ENCODE data around the gene CAPZA1. TPM values are rescaled to one million over a fixed set of nuclear protein-coding genes. Genes with fewer than 3 reads are reported as not detected.

The CAPZA1 gene
- polyA plus RNA-seq, 1 donor from 2014 or later = 82.2 TPM

- Histone ChIP-seq H3K27me3 (ENCODE audit: insufficient read depth, low read depth, low read length) (peaks cover 35% of the 10 kb centered on the region), H3K9me2 (ENCODE audit: insufficient read depth, low read length) (no peaks in the 10 kb centered on the region), H2AFZ (ENCODE audit: low read depth, low read length) (no peak overlapping the region), H3K4me3 (ENCODE audit: low read length) (no peak overlapping the region), H3K79me2 (replicated peaks; ENCODE audit: insufficient read depth, low read length) (no peaks in the 10 kb centered on the region), H4K20me1 (ENCODE audit: insufficient read depth) (no peaks in the 10 kb centered on the region), H3K9ac (ENCODE audit: low read length) (no peak overlapping the region), H3K9me3 (ENCODE audit: low read length) (no peaks in the 10 kb centered on the region), H3F3A (ENCODE audit: insufficient read depth, low read length, poor library complexity, severe bottlenecking) (no peaks in the 10 kb centered on the region), H3K36me3 (ENCODE audit: insufficient read depth, low read length) (no peaks in the 10 kb centered on the region), H3K27ac (ENCODE audit: low read length) (no peak overlapping the region), H3K4me2 (ENCODE audit: low read length) (no peak overlapping the region)
- no peak for TF ChIP-seq CTCF (IDR thresholded peaks at IDR 0.05; ENCODE audit: poor library complexity, severe bottlenecking)
- TF ChIP-seq RAD21 (conservative IDR thresholded peaks at IDR 0.05) = no peak
- no peak for TF ChIP-seq POLR2AphosphoS5 (IDR thresholded peaks at IDR 0.05)
- TF ChIP-seq TAF1 (IDR thresholded peaks at IDR 0.05; ENCODE audit: low read depth) = no peak
- TF ChIP-seq EZH2 (IDR thresholded peaks at IDR 0.05; ENCODE audit: borderline replicate concordance, insufficient read depth, low read length, poor library complexity, severe bottlenecking) = no peak
- TF ChIP-seq EP300 (conservative IDR thresholded peaks at IDR 0.05; ENCODE audit: poor library complexity, severe bottlenecking) = no peak
- TF ChIP-seq SMC3 (conservative IDR thresholded peaks at IDR 0.05; ENCODE audit: poor library complexity) = no peak
- TF ChIP-seq MXI1 (conservative IDR thresholded peaks at IDR 0.05; ENCODE audit: poor library complexity, severe bottlenecking) = no peak
- TF ChIP-seq REST (IDR thresholded peaks at IDR 0.05; ENCODE audit: borderline replicate concordance) = no peak
These were observed 91.4 kb downstream of the CAPZA1 start for GRCh38 chr1:112711041-112711440.

GRCh38 chr1:112711670-112712069 lies 92.0 kb downstream of the CAPZA1 start:
- H3K9me3 ChIP-seq (ENCODE audit: low read length) = no peaks in the 10 kb centered on the region
- no peaks in the 10 kb centered on the region for H3F3A ChIP-seq (ENCODE audit: insufficient read depth, low read length, poor library complexity, severe bottlenecking)
- no peak overlapping the region for H3K4me3 ChIP-seq (ENCODE audit: low read length)
- no peaks in the 10 kb centered on the region for H4K20me1 ChIP-seq (ENCODE audit: insufficient read depth)
- H3K79me2 ChIP-seq (replicated peaks; ENCODE audit: insufficient read depth, low read length) = no peaks in the 10 kb centered on the region
- peaks cover 32% of the 10 kb centered on the region for H3K27me3 ChIP-seq (ENCODE audit: insufficient read depth, low read depth, low read length)
- H3K9me2 ChIP-seq (ENCODE audit: insufficient read depth, low read length) = no peaks in the 10 kb centered on the region
- TF ChIP-seq EZH2 (IDR thresholded peaks at IDR 0.05; ENCODE audit: borderline replicate concordance, insufficient read depth, low read length, poor library complexity, severe bottlenecking) = no peak
- TF ChIP-seq RAD21 (conservative IDR thresholded peaks at IDR 0.05) = no peak
- no peak for TF ChIP-seq EP300 (conservative IDR thresholded peaks at IDR 0.05; ENCODE audit: poor library complexity, severe bottlenecking)
- TF ChIP-seq SMC3 (conservative IDR thresholded peaks at IDR 0.05; ENCODE audit: poor library complexity) = no peak
- no peak for TF ChIP-seq MXI1 (conservative IDR thresholded peaks at IDR 0.05; ENCODE audit: poor library complexity, severe bottlenecking)
- TF ChIP-seq REST (IDR thresholded peaks at IDR 0.05; ENCODE audit: borderline replicate concordance) = no peak
- TF ChIP-seq TAF1 (IDR thresholded peaks at IDR 0.05; ENCODE audit: low read depth) = no peak
- TF ChIP-seq CTCF (IDR thresholded peaks at IDR 0.05; ENCODE audit: poor library complexity, severe bottlenecking) = no peak
- TF ChIP-seq POLR2AphosphoS5 (IDR thresholded peaks at IDR 0.05) = no peak
- H2AFZ ChIP-seq (ENCODE audit: low read depth, low read length) = no peak overlapping the region
- H3K36me3 ChIP-seq (ENCODE audit: insufficient read depth, low read length) = no peaks in the 10 kb centered on the region
- H3K27ac ChIP-seq (ENCODE audit: low read length) = no peak overlapping the region
- H3K9ac ChIP-seq (ENCODE audit: low read length) = no peak overlapping the region
- H3K4me2 ChIP-seq (ENCODE audit: low read length) = no peak overlapping the region

Data from neural cell (in vitro differentiated cells).